Stimulated activated CD8-positive, alpha-beta memory T cell treated with anti-CD3 and anti-CD28 coated beads, Interleukin-4, amount 100 ng/mL, for 48 hours (primary cell): Measurements from ENCODE around the gene RGS6.

Experiments
- DNase-seq: peaks from one replicate; pipeline ENCODE4 v3.0.0-alpha.2; 2020

RGS6 gene

GRCh38 chr14:72539661-72540315 lies 607.6 kb downstream of the RGS6 start:
- no peak for DNase-seq

GRCh38 chr14:72540836-72541235 lies 608.6 kb downstream of the RGS6 start:
- no peak for DNase-seq

GRCh38 chr14:72541546-72541945 lies 609.3 kb downstream of the RGS6 start:
- DNase-seq = no peak

GRCh38 chr14:72543341-72543740 lies 611.1 kb downstream of the RGS6 start:
- DNase-seq = no peak

- no peak for DNase-seq
Observed at GRCh38 chr14:72544615-72545387, 612.6 kb downstream of the RGS6 start.

GRCh38 chr14:72545411-72546311 lies 613.4 kb downstream of the RGS6 start:
- DNase-seq = no peak

GRCh38 chr14:72546344-72547016 lies 614.3 kb downstream of the RGS6 start:
- no peak for DNase-seq

- no peak for DNase-seq
Observed at GRCh38 chr14:72547999-72548398, 615.8 kb downstream of the RGS6 start.

- DNase-seq = no peak
Observed at GRCh38 chr14:72549026-72549425, 616.8 kb downstream of the RGS6 start.

GRCh38 chr14:72549854-72550253 lies 617.6 kb downstream of the RGS6 start:
- no peak for DNase-seq

GRCh38 chr14:72550513-72550912 lies 618.3 kb downstream of the RGS6 start:
- DNase-seq = no peak

- no peak for DNase-seq
Observed at GRCh38 chr14:72552236-72552635, 620.0 kb downstream of the RGS6 start.

- no peak for DNase-seq
Observed at GRCh38 chr14:72553161-72553560, 620.9 kb downstream of the RGS6 start.

- no peak for DNase-seq
Observed at GRCh38 chr14:72553656-72554055, 621.4 kb downstream of the RGS6 start.

GRCh38 chr14:72554401-72554800 lies 622.2 kb downstream of the RGS6 start:
- no peak for DNase-seq

- no peak for DNase-seq
Observed at GRCh38 chr14:72554994-72555608, 622.9 kb downstream of the RGS6 start.

GRCh38 chr14:72555609-72556000 lies 623.4 kb downstream of the RGS6 start:
- DNase-seq = no peak

- no peak for DNase-seq
Observed at GRCh38 chr14:72557671-72558070, 625.4 kb downstream of the RGS6 start.

- no peak for DNase-seq
Observed at GRCh38 chr14:72558721-72559120, 626.5 kb downstream of the RGS6 start.

- DNase-seq = no peak
Observed at GRCh38 chr14:72559202-72559601, 627.0 kb downstream of the RGS6 start.

GRCh38 chr14:72559669-72560255 lies 627.5 kb downstream of the RGS6 start:
- DNase-seq = no peak

- no peak for DNase-seq
Observed at GRCh38 chr14:72560331-72560730, 628.1 kb downstream of the RGS6 start.
